Mesothelial cell of epicardium (in vitro differentiated cells): ENCODE results near the gene DOCK6. TPM values are rescaled to one million over a fixed set of nuclear protein-coding genes. Genes with fewer than 3 reads are reported as not detected.

Source experiments
- DNase-seq, 2 experiments: peaks; one replicate each; pipeline ENCODE4 v3.0.0; 2021; ENCODE audit warnings: low spot score in 2 of 2; ENCODE audit not compliant: unreplicated experiment in 2 of 2
- H3K27ac Mint-ChIP-seq: 2 replicates; pipeline ENCODE4 v1.8.0; 2021; ENCODE audit warnings: mixed read lengths
- H3K27me3 Mint-ChIP-seq: 2 replicates; pipeline ENCODE4 v1.8.0; 2021; ENCODE audit warnings: low read depth, mixed read lengths
- H3K36me3 Mint-ChIP-seq: 2 replicates; pipeline ENCODE4 v1.8.0; 2021; ENCODE audit warnings: mixed read lengths
- H3K4me1 Mint-ChIP-seq: 2 replicates; pipeline ENCODE4 v1.8.0; 2021; ENCODE audit warnings: mixed read lengths
- H3K4me3 Mint-ChIP-seq: 2 replicates; pipeline ENCODE4 v1.8.0; 2021; ENCODE audit warnings: mild to moderate bottlenecking, moderate library complexity, mixed read lengths
- H3K9me3 Mint-ChIP-seq: 2 replicates; pipeline ENCODE4 v1.8.0; 2021; ENCODE audit warnings: mixed read lengths
- CTCF ChIP-seq: fragments of 200-600 bp; sonication (generic); IDR thresholded peaks from one replicate; pipeline ENCODE4 v1.5.0; 2021; ENCODE audit warnings: antibody characterized with exemption; ENCODE audit not compliant: unreplicated experiment
- total RNA-seq: library from RNA; stranded (reverse); gene quantifications from 3 replicates; pipeline ENCODE4 v1.2.1, GENCODE V29; 2021

DOCK6 gene
- total RNA-seq, 1 donor from 2014 or later: 66.4 TPM

- no peak for TF ChIP-seq CTCF
- no peak overlapping the region for H3K27ac Mint-ChIP-seq
- no peaks in the 10 kb centered on the region for H3K4me1 Mint-ChIP-seq
- no peaks in the 10 kb centered on the region for H3K9me3 Mint-ChIP-seq
- H3K4me3 Mint-ChIP-seq: no peak overlapping the region
- H3K36me3 Mint-ChIP-seq: peaks cover 31% of the 10 kb centered on the region
- H3K27me3 Mint-ChIP-seq: no peaks in the 10 kb centered on the region
- DNase-seq: no peak
These were observed 85.7 kb downstream of the DOCK6 start for GRCh38 chr19:11176466-11177193.

- no peak overlapping the region for H3K4me3 Mint-ChIP-seq
- no peaks in the 10 kb centered on the region for H3K9me3 Mint-ChIP-seq
- no peak for TF ChIP-seq CTCF
- H3K4me1 Mint-ChIP-seq: no peaks in the 10 kb centered on the region
- no peaks in the 10 kb centered on the region for H3K27me3 Mint-ChIP-seq
- DNase-seq: no peak
- peaks cover 27% of the 10 kb centered on the region for H3K36me3 Mint-ChIP-seq
- no peak overlapping the region for H3K27ac Mint-ChIP-seq
These were observed 86.4 kb downstream of the DOCK6 start for GRCh38 chr19:11175920-11176319.

- H3K27me3 Mint-ChIP-seq: no peaks in the 10 kb centered on the region
- peaks cover 34% of the 10 kb centered on the region for H3K36me3 Mint-ChIP-seq
- no peak overlapping the region for H3K4me3 Mint-ChIP-seq
- H3K27ac Mint-ChIP-seq: no peak overlapping the region
- no peak for TF ChIP-seq CTCF
- no peak for DNase-seq
- H3K4me1 Mint-ChIP-seq: no peaks in the 10 kb centered on the region
- no peaks in the 10 kb centered on the region for H3K9me3 Mint-ChIP-seq
These were observed 88.0 kb downstream of the DOCK6 start for GRCh38 chr19:11174336-11174735.

- Mint-ChIP-seq H3K4me1 (no peaks in the 10 kb centered on the region), H3K27me3 (no peaks in the 10 kb centered on the region), H3K27ac (no peak overlapping the region), H3K36me3 (peaks cover 36% of the 10 kb centered on the region), H3K4me3 (no peak overlapping the region), H3K9me3 (no peaks in the 10 kb centered on the region)
- TF ChIP-seq CTCF: no peak
- DNase-seq: no peak
These were observed 88.7 kb downstream of the DOCK6 start for GRCh38 chr19:11173516-11174155.

- H3K27ac Mint-ChIP-seq: no peak overlapping the region
- H3K4me3 Mint-ChIP-seq: no peak overlapping the region
- no peaks in the 10 kb centered on the region for H3K9me3 Mint-ChIP-seq
- H3K4me1 Mint-ChIP-seq: no peaks in the 10 kb centered on the region
- DNase-seq: no peak
- no peaks in the 10 kb centered on the region for H3K27me3 Mint-ChIP-seq
- peaks cover 41% of the 10 kb centered on the region for H3K36me3 Mint-ChIP-seq
- no peak for TF ChIP-seq CTCF
These were observed 89.7 kb downstream of the DOCK6 start for GRCh38 chr19:11172576-11172975.
